Activated CD4-positive, alpha-beta T cell treated with anti-CD3 and anti-CD28 coated beads, Interleukin-2, Interleukin-6, amounts not matched to agents 100 ng/mL and 50 ng/mL, durations not matched to agents 16 hours and 8 hours (primary cell): ENCODE measurements around the gene SPOUT1.
"Not testable (repeated sequence)": the region's sequence is repeated elsewhere in the genome, so short reads cannot be mapped to it uniquely, and the experiment has no call there.

Experiments used
- DNase-seq: peaks from one replicate; pipeline ENCODE4 v3.0.0-alpha.2; 2020

The SPOUT1 gene

GRCh38 chr9:128809036-128809599 is 20.5 kb downstream of the SPOUT1 start:
- no peak for DNase-seq

GRCh38 chr9:128808543-128808942 is 21.1 kb downstream of the SPOUT1 start:
- DNase-seq, result no peak

GRCh38 chr9:128807827-128808226 is 21.8 kb downstream of the SPOUT1 start:
- no peak for DNase-seq

- DNase-seq, result no peak
Observed at GRCh38 chr9:128805661-128806060, 23.9 kb downstream of the SPOUT1 start.

GRCh38 chr9:128802482-128802881 is 27.1 kb downstream of the SPOUT1 start:
- no peak for DNase-seq

- DNase-seq, result no peak
Observed at GRCh38 chr9:128800061-128800460, 29.5 kb downstream of the SPOUT1 start.

- DNase-seq, result no peak
Observed at GRCh38 chr9:128798896-128799295, 30.7 kb downstream of the SPOUT1 start.

GRCh38 chr9:128794961-128795360 is 34.6 kb downstream of the SPOUT1 start:
- not testable (repeated sequence) for DNase-seq

GRCh38 chr9:128792978-128793686 is 36.5 kb downstream of the SPOUT1 start:
- DNase-seq, result no peak

GRCh38 chr9:128792134-128792533 is 37.5 kb downstream of the SPOUT1 start:
- DNase-seq, result no peak

- DNase-seq, result no peak
Observed at GRCh38 chr9:128790536-128790935, 39.1 kb downstream of the SPOUT1 start.

GRCh38 chr9:128788445-128788844 is 41.1 kb downstream of the SPOUT1 start:
- no peak for DNase-seq

- peak; percentile 9 for DNase-seq
Observed at GRCh38 chr9:128787659-128788058, 41.9 kb downstream of the SPOUT1 start.

GRCh38 chr9:128786681-128787601 is 42.7 kb downstream of the SPOUT1 start, which contains the start of gene TBC1D13:
TBC1D13 (plus strand) TSS chr9:128787253; CDS start chr9:128787354, 101 bp downstream.
- DNase-seq, result peak; percentile 93

GRCh38 chr9:128785427-128785826 is 44.2 kb downstream of the SPOUT1 start:
- DNase-seq, result no peak

GRCh38 chr9:128782669-128783068 is 46.9 kb downstream of the SPOUT1 start:
- no peak for DNase-seq

GRCh38 chr9:128781187-128782070 is 48.2 kb downstream of the SPOUT1 start:
- no peak for DNase-seq

GRCh38 chr9:128780093-128780492 is 49.5 kb downstream of the SPOUT1 start:
- DNase-seq, result not testable (repeated sequence)

GRCh38 chr9:128774804-128775203 is 54.8 kb downstream of the SPOUT1 start:
- no peak for DNase-seq

GRCh38 chr9:128773049-128773448 is 56.5 kb downstream of the SPOUT1 start:
- no peak for DNase-seq

- peak; percentile 95 for DNase-seq
Observed at GRCh38 chr9:128771745-128772519, 57.7 kb downstream of the SPOUT1 start, which contains the start of gene ZER1. ZER1 (minus strand) TSS chr9:128771927; CDS start chr9:128755565, 16,362 bp downstream.
